ENCODE data around the gene OLIG3. TPM values are rescaled to one million over a fixed set of nuclear protein-coding genes. Genes with fewer than 3 reads are reported as not detected.

The OLIG3 gene
- total RNA-seq, 4 donors from 2014 or later: not detected

GRCh38 chr6:137519629-137520176, 25.5 kb upstream of the OLIG3 start:
- Histone ChIP-seq H3K4me1 (no peaks in the 10 kb centered on the region), H3K36me3 (no peaks in the 10 kb centered on the region), H3K9me3 (no peaks in the 10 kb centered on the region), H3K27me3 (peaks cover 0 to 17% of the 10 kb centered on the region in 2 donors), H3K4me3 (no peak overlapping the region), H3K27ac (no peak overlapping the region)
- DNase-seq: no peak
- TF ChIP-seq POLR2A (IDR thresholded peaks at IDR 0.05) (no peak), CTCF (IDR thresholded peaks at IDR 0.05) (no peak)
- intact Hi-C loops (cut with DNase I; ENCODE audit: low total_unique reads): no loop called here

GRCh38 chr6:137518386-137518983, 24.3 kb upstream of the OLIG3 start:
- TF ChIP-seq CTCF (IDR thresholded peaks at IDR 0.05) (no peak), POLR2A (IDR thresholded peaks at IDR 0.05) (no peak)
- intact Hi-C loops (cut with DNase I; ENCODE audit: low total_unique reads): no loop called here
- Histone ChIP-seq H3K27me3 (peaks cover 0 to 27% of the 10 kb centered on the region in 2 donors), H3K36me3 (no peaks in the 10 kb centered on the region), H3K9me3 (no peaks in the 10 kb centered on the region), H3K4me3 (no peak overlapping the region), H3K4me1 (no peaks in the 10 kb centered on the region), H3K27ac (no peak overlapping the region)
- DNase-seq: no peak

- TF ChIP-seq CTCF (IDR thresholded peaks at IDR 0.05) (no peak), POLR2A (IDR thresholded peaks at IDR 0.05) (no peak)
- Histone ChIP-seq H3K4me3 (no peak overlapping the region), H3K27ac (no peak overlapping the region), H3K9me3 (no peaks in the 10 kb centered on the region), H3K27me3 (peaks cover 0 to 25% of the 10 kb centered on the region in 2 donors), H3K4me1 (no peaks in the 10 kb centered on the region), H3K36me3 (no peaks in the 10 kb centered on the region)
- intact Hi-C loops (cut with DNase I; ENCODE audit: low total_unique reads): no loop called here
- no peak for DNase-seq
Measured at GRCh38 chr6:137514418-137514817, 20.2 kb upstream of the OLIG3 start.

GRCh38 chr6:137512757-137513605, 18.8 kb upstream of the OLIG3 start:
- no peak for TF ChIP-seq POLR2A (IDR thresholded peaks at IDR 0.05)
- no peak for TF ChIP-seq CTCF (IDR thresholded peaks at IDR 0.05)
- DNase-seq: no peak
- Histone ChIP-seq H3K27me3 (peaks cover 0 to 24% of the 10 kb centered on the region in 2 donors), H3K9me3 (no peaks in the 10 kb centered on the region), H3K4me3 (no peak overlapping the region), H3K36me3 (no peaks in the 10 kb centered on the region), H3K4me1 (no peaks in the 10 kb centered on the region), H3K27ac (no peak overlapping the region)
- intact Hi-C loops (cut with DNase I; ENCODE audit: low total_unique reads): no loop called here

- TF ChIP-seq CTCF (IDR thresholded peaks at IDR 0.05) (no peak), POLR2A (IDR thresholded peaks at IDR 0.05) (no peak)
- intact Hi-C loops (cut with DNase I; ENCODE audit: low total_unique reads): no loop called here
- Histone ChIP-seq H3K4me3 (no peak overlapping the region), H3K27me3 (peaks cover 0 to 24% of the 10 kb centered on the region in 2 donors), H3K4me1 (no peaks in the 10 kb centered on the region), H3K36me3 (no peaks in the 10 kb centered on the region), H3K27ac (no peak overlapping the region), H3K9me3 (no peaks in the 10 kb centered on the region)
- DNase-seq: no peak
Measured at GRCh38 chr6:137510923-137511322, 16.7 kb upstream of the OLIG3 start.

Data from uterus (tissue), 4 donors.